Stomach (tissue), 4 donors: ENCODE data around the gene HAAO.

Source experiments
- CTCF ChIP-seq, 7 experiments: fragments of 450-650 bp in 4 of 7; fragments of 200-600 bp in 3 of 7; sonication (generic) in 3 of 7; IDR thresholded peaks; one replicate each; pipeline ENCODE4 v1.5.1; 2016 to 2019; ENCODE audit warnings: antibody characterized with exemption in 7 of 7, control low read depth in 2 of 7, mild to moderate bottlenecking in 1 of 7
- POLR2A ChIP-seq, 4 donors: fragments of 450-650 bp; IDR thresholded peaks; one replicate each; pipeline ENCODE4 v1.6.1; 2016; ENCODE audit warnings: antibody characterized with exemption in 4 of 4, control low read depth in 2 of 4, mild to moderate bottlenecking in 1 of 4, moderate library complexity in 1 of 4
- POLR2AphosphoS5 ChIP-seq, 3 donors: sonication (generic); formaldehyde crosslinking; IDR thresholded peaks; one replicate each; pipeline ENCODE4 v1.6.1; 2016; ENCODE audit warnings: antibody characterized with exemption in 3 of 3

GRCh38 chr2:42783511-42783910, 8.9 kb downstream of the HAAO start:
- TF ChIP-seq CTCF (IDR thresholded peaks at IDR 0.05) (no peak), POLR2AphosphoS5 (IDR thresholded peaks at IDR 0.05) (no peak), POLR2A (IDR thresholded peaks at IDR 0.05) (no peak)
